Esophagus muscularis mucosa (tissue), 4 donors: ENCODE data around the gene CBX6. TPM values are rescaled to one million over a fixed set of nuclear protein-coding genes. Genes with fewer than 3 reads are reported as not detected.

Experiments used
- DNase-seq: peaks from one replicate; pipeline ENCODE4 v3.0.0-alpha.2; 2017; ENCODE audit errors: extremely low spot score
- H3K27ac ChIP-seq, 4 donors: fragments of 200-600 bp; sonication (generic); replicated peaks in 1 of 4; 1 replicate in 3 of 4; 2 replicates in 1 of 4; pipeline ENCODE4 v1.5.1; 2016 to 2019; ENCODE audit warnings: mild to moderate bottlenecking in 1 of 4
- H3K27me3 ChIP-seq, 4 donors: fragments of 200-600 bp; sonication (generic); one replicate each; pipeline versions ENCODE4 v1.5.1 to v1.6.0; 2016 to 2019
- H3K36me3 ChIP-seq, 4 donors: fragments of 200-600 bp; sonication (generic); one replicate each; pipeline ENCODE4 v1.5.1; 2016 to 2019
- H3K4me1 ChIP-seq, 4 donors: fragments of 200-600 bp; sonication (generic); one replicate each; pipeline ENCODE4 v1.5.1; 2016 to 2019
- H3K4me3 ChIP-seq, 4 donors: fragments of 200-600 bp; sonication (generic); 1 replicate in 2 of 4; 2 replicates in 2 of 4; pipeline ENCODE4 v1.5.1; 2016 to 2019; ENCODE audit warnings: mild to moderate bottlenecking in 4 of 4, moderate library complexity in 1 of 4
- H3K9me3 ChIP-seq, 4 donors: fragments of 200-600 bp; sonication (generic); 1 replicate in 3 of 4; 2 replicates in 1 of 4; pipeline ENCODE4 v1.5.1; 2016 to 2019
- EP300 ChIP-seq: sonication (generic); formaldehyde crosslinking; IDR thresholded peaks from one replicate; pipeline ENCODE4 v1.6.1; 2017; ENCODE audit warnings: antibody characterized with exemption
- POLR2A ChIP-seq: fragments of 450-650 bp; IDR thresholded peaks from one replicate; pipeline ENCODE4 v1.6.1; 2017; ENCODE audit warnings: antibody characterized with exemption, moderate library complexity, mild to moderate bottlenecking, low read depth
- POLR2AphosphoS5 ChIP-seq, 2 donors: sonication (generic); formaldehyde crosslinking; IDR thresholded peaks; one replicate each; pipeline ENCODE4 v1.6.1; 2017; ENCODE audit warnings: antibody characterized with exemption in 2 of 2
- WGBS: methylation state at CpG from one replicate; pipeline ENCODE4 v1.1.5; 2018; 5-methylcytosine and 5-hydroxymethylcytosine counted together
- intact Hi-C: fragments of 100-400 bp; cut with DNase I; formaldehyde crosslinking; loops from one replicate; pipeline ENCODE4 v1.15.1; 2023
- total RNA-seq, 4 donors: library from RNA; depleted of rRNA; stranded (reverse); fragments of >200 nt; gene quantifications; one replicate each; pipeline versions ENCODE4 v1.1.0 to v1.2.1, GENCODE V29; 2016
- TF ChIP-seq, protein P1 (sequence below), 3 experiments: fragments of 200-600 bp in 2 of 3; fragments of 450-650 bp in 1 of 3; sonication (generic) in 2 of 3; IDR thresholded peaks; one replicate each; pipeline ENCODE4 v1.5.1; 2017 to 2019; ENCODE audit warnings: antibody characterized with exemption in 3 of 3, mild to moderate bottlenecking in 2 of 3, moderate library complexity in 1 of 3

The CBX6 gene
- total RNA-seq, 4 donors from 2014 or later = 73.7 to 172 (median 129) TPM

GRCh38 chr22:38841211-38841610 lies 30.8 kb downstream of the CBX6 start:
- 57% methylated on average over 6 of the region's 7 CpGs for WGBS
- H3K4me1 ChIP-seq = peaks cover 10 to 34% (median 27%) of the 10 kb centered on the region in 4 donors
- TF ChIP-seq EP300 = no peak
- TF ChIP-seq POLR2AphosphoS5 (IDR thresholded peaks at IDR 0.05) = no peak
- TF ChIP-seq POLR2A = no peak
- TF ChIP-seq, protein P1, sequence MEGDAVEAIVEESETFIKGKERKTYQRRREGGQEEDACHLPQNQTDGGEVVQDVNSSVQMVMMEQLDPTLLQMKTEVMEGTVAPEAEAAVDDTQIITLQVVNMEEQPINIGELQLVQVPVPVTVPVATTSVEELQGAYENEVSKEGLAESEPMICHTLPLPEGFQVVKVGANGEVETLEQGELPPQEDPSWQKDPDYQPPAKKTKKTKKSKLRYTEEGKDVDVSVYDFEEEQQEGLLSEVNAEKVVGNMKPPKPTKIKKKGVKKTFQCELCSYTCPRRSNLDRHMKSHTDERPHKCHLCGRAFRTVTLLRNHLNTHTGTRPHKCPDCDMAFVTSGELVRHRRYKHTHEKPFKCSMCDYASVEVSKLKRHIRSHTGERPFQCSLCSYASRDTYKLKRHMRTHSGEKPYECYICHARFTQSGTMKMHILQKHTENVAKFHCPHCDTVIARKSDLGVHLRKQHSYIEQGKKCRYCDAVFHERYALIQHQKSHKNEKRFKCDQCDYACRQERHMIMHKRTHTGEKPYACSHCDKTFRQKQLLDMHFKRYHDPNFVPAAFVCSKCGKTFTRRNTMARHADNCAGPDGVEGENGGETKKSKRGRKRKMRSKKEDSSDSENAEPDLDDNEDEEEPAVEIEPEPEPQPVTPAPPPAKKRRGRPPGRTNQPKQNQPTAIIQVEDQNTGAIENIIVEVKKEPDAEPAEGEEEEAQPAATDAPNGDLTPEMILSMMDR (IDR thresholded peaks at IDR 0.05) = no peak
- intact Hi-C loops = loop anchor here (5.0 kb wide), 1 partner anchor 74 kb away; no protein-coding TSS in a partner anchor
- H3K36me3 ChIP-seq = no peaks in the 10 kb centered on the region
- no peak overlapping the region for H3K4me3 ChIP-seq
- DNase-seq = no peak
- no peak overlapping the region for H3K27ac ChIP-seq
- no peaks in the 10 kb centered on the region for H3K9me3 ChIP-seq
- no peaks in the 10 kb centered on the region for H3K27me3 ChIP-seq

GRCh38 chr22:38840129-38840528 lies 31.9 kb downstream of the CBX6 start:
- WGBS = 91% methylated on average over 3 of the region's 3 CpGs
- Histone ChIP-seq H3K27me3 (no peaks in the 10 kb centered on the region), H3K4me1 (peaks cover 10 to 34% (median 27%) of the 10 kb centered on the region in 4 donors), H3K36me3 (no peaks in the 10 kb centered on the region), H3K4me3 (no peak overlapping the region), H3K9me3 (no peaks in the 10 kb centered on the region), H3K27ac (no peak overlapping the region)
- DNase-seq = no peak
- TF ChIP-seq, protein P1 (IDR thresholded peaks at IDR 0.05) = no peak
- no peak for TF ChIP-seq POLR2AphosphoS5 (IDR thresholded peaks at IDR 0.05)
- TF ChIP-seq POLR2A = no peak
- no peak for TF ChIP-seq EP300
- intact Hi-C loops = loop anchor here (5.0 kb wide), 1 partner anchor 73 kb away; no protein-coding TSS in a partner anchor

DNA sequence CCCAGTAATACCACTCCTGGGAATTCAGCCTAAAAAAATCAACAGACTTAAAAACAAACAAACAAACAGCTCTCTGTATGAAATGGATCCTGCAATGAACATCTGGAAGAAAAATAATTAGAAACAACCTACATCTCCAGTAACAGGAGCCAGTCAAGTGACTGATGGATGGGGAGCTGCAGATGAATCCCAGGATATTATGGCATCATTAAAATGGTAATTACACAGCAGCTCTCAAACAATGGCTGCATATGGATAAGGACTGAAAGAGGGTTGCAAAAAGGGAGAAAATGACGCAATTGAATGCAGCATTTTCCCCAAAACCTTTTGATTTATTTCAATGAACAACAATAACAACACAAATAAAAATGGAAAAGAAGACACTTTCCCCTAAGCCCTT lies 32.3 kb downstream of the CBX6 start:
- WGBS = 96% methylated on average over 1 of the region's 1 CpG
- intact Hi-C loops = loop anchor here (5.0 kb wide), 1 partner anchor 72 kb away; no protein-coding TSS in a partner anchor

DNA sequence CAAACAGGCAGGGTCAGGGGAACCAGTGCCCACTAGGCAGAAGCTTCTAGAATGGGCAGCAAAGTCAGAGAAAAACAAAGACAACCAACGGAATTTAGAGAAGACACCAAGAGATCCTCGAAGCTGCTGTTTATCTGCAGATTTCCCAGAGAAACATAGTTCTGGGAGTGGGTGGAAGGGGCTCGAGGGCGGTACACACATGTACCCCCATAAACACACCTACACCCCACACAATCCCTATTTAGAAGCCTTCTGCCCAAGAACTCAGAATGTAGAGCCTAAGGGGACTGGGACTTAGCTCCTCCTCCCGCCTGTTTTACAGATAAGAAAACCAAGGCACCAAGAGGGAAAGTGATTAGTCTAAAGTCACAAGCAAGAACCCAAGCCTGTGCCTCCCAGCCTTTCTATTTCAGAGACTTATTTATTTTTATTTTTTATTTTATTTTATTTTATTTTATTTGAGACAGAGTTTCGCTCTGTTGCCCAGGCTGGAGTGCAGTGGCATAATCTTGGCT lies 34.5 kb downstream of the CBX6 start:
- Histone ChIP-seq H3K27ac (no peak overlapping the region), H3K4me3 (no peak overlapping the region), H3K27me3 (no peaks in the 10 kb centered on the region), H3K4me1 (peaks cover 2 to 16% (median 10%) of the 10 kb centered on the region in 4 donors), H3K9me3 (no peaks in the 10 kb centered on the region), H3K36me3 (no peaks in the 10 kb centered on the region)
- TF ChIP-seq EP300 (no peak), POLR2AphosphoS5 (IDR thresholded peaks at IDR 0.05) (no peak), POLR2A (no peak)
- TF ChIP-seq, protein P1 (IDR thresholded peaks at IDR 0.05) = no peak
- DNase-seq = no peak
- intact Hi-C loops = no loop called here
- WGBS = 88% methylated on average over 6 of the region's 6 CpGs

More for the DNA sequence above, 32.3 kb downstream of the CBX6 start:
- Histone ChIP-seq H3K4me3 (no peak overlapping the region), H3K27me3 (no peaks in the 10 kb centered on the region), H3K4me1 (peaks cover 10 to 33% (median 26%) of the 10 kb centered on the region in 4 donors), H3K36me3 (no peaks in the 10 kb centered on the region), H3K27ac (no peak overlapping the region), H3K9me3 (no peaks in the 10 kb centered on the region)
- no peak for DNase-seq
- no peak for TF ChIP-seq POLR2AphosphoS5 (IDR thresholded peaks at IDR 0.05)
- no peak for TF ChIP-seq EP300
- no peak for TF ChIP-seq POLR2A
- TF ChIP-seq, protein P1 (IDR thresholded peaks at IDR 0.05) = no peak

DNA sequence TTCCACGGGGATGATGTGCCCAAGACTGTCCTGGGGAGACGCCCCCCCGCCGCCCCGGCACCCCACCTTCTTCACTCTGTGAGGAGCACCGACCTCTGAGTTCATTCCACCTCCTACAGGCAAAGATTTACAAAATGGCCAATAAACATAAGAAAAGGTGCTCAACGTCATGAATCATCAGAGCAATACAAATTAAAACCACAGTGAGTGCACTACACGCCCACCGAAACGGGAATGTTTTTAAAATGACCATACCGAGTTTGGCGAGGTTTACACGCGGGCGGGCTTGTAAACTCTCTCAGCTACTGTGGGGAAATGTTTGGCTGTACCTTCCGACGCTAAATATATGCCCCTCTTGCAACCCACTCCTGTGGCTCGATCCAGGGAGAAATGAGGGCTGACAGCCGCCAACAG lies 36.1 kb downstream of the CBX6 start:
- WGBS = 73% methylated on average over 19 of the region's 19 CpGs
- peaks cover 0 to under 1% (median 0%) of the 10 kb centered on the region in 4 donors for H3K4me1 ChIP-seq
- H3K27ac ChIP-seq = no peak overlapping the region
- H3K4me3 ChIP-seq = no peak overlapping the region
- TF ChIP-seq EP300 (no peak), POLR2A (no peak), POLR2AphosphoS5 (IDR thresholded peaks at IDR 0.05) (no peak)
- TF ChIP-seq, protein P1 (IDR thresholded peaks at IDR 0.05) = no peak
- DNase-seq = no peak
- H3K36me3 ChIP-seq = no peaks in the 10 kb centered on the region
- no peaks in the 10 kb centered on the region for H3K9me3 ChIP-seq
- no peaks in the 10 kb centered on the region for H3K27me3 ChIP-seq
- intact Hi-C loops = no loop called here
